DND-41 (cell line): ENCODE data around the gene COL15A1.

Experiments used
- EZH2 ChIP-seq: IDR thresholded peaks from 3 replicates; pipeline ENCODE4 v1.6.1; 2012; ENCODE audit warnings: borderline replicate concordance, low read depth, mild to moderate bottlenecking, moderate library complexity, low read length, inconsistent platforms; ENCODE audit not compliant: severe bottlenecking
- TF ChIP-seq, protein P1 (sequence below): IDR thresholded peaks from 2 replicates; pipeline ENCODE4 v1.5.1; 2012; ENCODE audit warnings: borderline replicate concordance, low read length, moderate library complexity, mild to moderate bottlenecking; ENCODE audit not compliant: poor library complexity, severe bottlenecking; ENCODE audit errors: extremely low read depth

DNA sequence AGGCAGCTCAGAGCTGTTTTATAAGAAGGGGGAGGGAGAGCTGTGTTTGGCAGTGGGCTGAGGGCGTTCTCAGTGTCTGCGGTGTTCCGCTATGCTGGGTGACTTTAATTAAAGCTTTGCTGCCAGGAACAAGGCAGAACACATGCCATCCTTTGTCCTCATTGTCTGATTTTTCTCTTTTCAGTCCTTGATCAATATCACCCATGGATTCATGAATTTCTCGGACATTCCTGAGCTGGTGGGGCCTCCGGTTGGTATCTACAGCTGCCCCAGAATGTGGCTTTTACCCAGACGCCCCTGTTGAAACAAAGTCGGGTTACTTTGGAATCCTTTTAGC, 94.7 kb downstream of the COL15A1 start:
- TF ChIP-seq, protein P1, sequence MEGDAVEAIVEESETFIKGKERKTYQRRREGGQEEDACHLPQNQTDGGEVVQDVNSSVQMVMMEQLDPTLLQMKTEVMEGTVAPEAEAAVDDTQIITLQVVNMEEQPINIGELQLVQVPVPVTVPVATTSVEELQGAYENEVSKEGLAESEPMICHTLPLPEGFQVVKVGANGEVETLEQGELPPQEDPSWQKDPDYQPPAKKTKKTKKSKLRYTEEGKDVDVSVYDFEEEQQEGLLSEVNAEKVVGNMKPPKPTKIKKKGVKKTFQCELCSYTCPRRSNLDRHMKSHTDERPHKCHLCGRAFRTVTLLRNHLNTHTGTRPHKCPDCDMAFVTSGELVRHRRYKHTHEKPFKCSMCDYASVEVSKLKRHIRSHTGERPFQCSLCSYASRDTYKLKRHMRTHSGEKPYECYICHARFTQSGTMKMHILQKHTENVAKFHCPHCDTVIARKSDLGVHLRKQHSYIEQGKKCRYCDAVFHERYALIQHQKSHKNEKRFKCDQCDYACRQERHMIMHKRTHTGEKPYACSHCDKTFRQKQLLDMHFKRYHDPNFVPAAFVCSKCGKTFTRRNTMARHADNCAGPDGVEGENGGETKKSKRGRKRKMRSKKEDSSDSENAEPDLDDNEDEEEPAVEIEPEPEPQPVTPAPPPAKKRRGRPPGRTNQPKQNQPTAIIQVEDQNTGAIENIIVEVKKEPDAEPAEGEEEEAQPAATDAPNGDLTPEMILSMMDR: no peak
- no peak for TF ChIP-seq EZH2
